K562 (cell line): ENCODE results near the gene RSPH9. TPM values are rescaled to one million over a fixed set of nuclear protein-coding genes. Genes with fewer than 3 reads are reported as not detected.

Experiments
- ATAC-seq: fragments of 200-7000 bp; cut with Tn5 transposase; 3 replicates; pipeline ENCODE4 v1.9.1; 2020; ENCODE audit warnings: moderate library complexity
- BruUV-seq: library from RNA; stranded (reverse); fragments of 400-500 nt; replicated peaks from 2 replicates; lab custom pipeline; 2021; lab: Mats Ljungman, UMichigan
- CTCF ChIA-PET: fragments of 300-600 bp; formaldehyde crosslinking; extraction: SDS; loops from one replicate; lab custom pipeline; 2021; ENCODE audit warnings: low intra/inter-chr PET ratio; lab: Yijun Ruan, JAX
- POLR2A ChIA-PET: fragments of 300-600, 350-650 bp; sonication (Branson Sonifier 250); formaldehyde crosslinking; extraction: SDS; loops from one replicate; lab custom pipeline; 2021; ENCODE audit warnings: antibody characterized with exemption, inconsistent platforms; lab: Yijun Ruan, JAX
- DNase-seq, 4 experiments: peaks; one replicate each; pipeline versions ENCODE4 v3.0.0 to v3.0.0-alpha.2; 2011 to 2018; ENCODE audit warnings: low spot score in 3 of 4, mixed read lengths in 3 of 4; ENCODE audit errors: extremely low read depth in 1 of 4
- FAIRE-seq: peaks from 2 replicates; lab custom pipeline; 2011; peaks lifted over from hg19 to GRCh38; lab: Jason Lieb, UNC
- H2AFZ ChIP-seq: 2 replicates; pipeline ENCODE4 v1.6.0; 2011; ENCODE audit warnings: low read depth, low read length, control low read depth, inconsistent platforms
- H3K27ac ChIP-seq: fragments of 200-600 bp; 3 replicates; pipeline ENCODE4 v1.8.0; 2011; ENCODE audit warnings: low read depth, mild to moderate bottlenecking, control low read depth, inconsistent platforms, low read length, moderate library complexity, mixed read lengths; ENCODE audit errors: extremely low read depth
- H3K27me3 ChIP-seq, 2 experiments: fragments of 300-600 bp in 1 of 2; 2 replicates in 1 of 2; 3 replicates in 1 of 2; pipeline versions ENCODE4 v1.6.0 to v1.8.0; 2011; ENCODE audit warnings: inconsistent platforms in 2 of 2, low read length in 2 of 2, mild to moderate bottlenecking in 1 of 2, mixed read lengths in 1 of 2, moderate library complexity in 1 of 2; ENCODE audit not compliant: control insufficient read depth in 2 of 2, insufficient read depth in 2 of 2
- H3K36me3 ChIP-seq: fragments of 300-600 bp; 3 replicates; pipeline ENCODE4 v1.8.0; 2011; ENCODE audit warnings: mild to moderate bottlenecking, low read length, inconsistent platforms; ENCODE audit not compliant: control insufficient read depth, insufficient read depth
- H3K4me1 ChIP-seq, 2 experiments: fragments of 200-600 bp in 1 of 2; replicated peaks in 1 of 2; 2 replicates in 1 of 2; 3 replicates in 1 of 2; pipeline versions ENCODE4 v1.5.1 to v1.8.0; 2011; ENCODE audit warnings: inconsistent platforms in 2 of 2, low read length in 2 of 2, mild to moderate bottlenecking in 1 of 2, mixed read lengths in 1 of 2, moderate library complexity in 1 of 2; ENCODE audit not compliant: control insufficient read depth in 2 of 2, insufficient read depth in 2 of 2
- H3K4me2 ChIP-seq: 2 replicates; pipeline ENCODE4 v1.6.1; 2011; ENCODE audit warnings: low read length, control low read depth, inconsistent platforms, mixed read lengths; ENCODE audit not compliant: insufficient read depth
- H3K4me3 ChIP-seq: fragments of 200-600 bp; sonication (generic), shearing (Covaris generic); 2 replicates; pipeline ENCODE4 v1.5.1; 2016; ENCODE audit warnings: control low read depth, inconsistent platforms
- H3K79me2 ChIP-seq: fragments of 200-600 bp; 3 replicates; pipeline ENCODE4 v1.8.0; 2011; ENCODE audit warnings: low read length, inconsistent platforms; ENCODE audit not compliant: control insufficient read depth, insufficient read depth
- H3K9ac ChIP-seq, 2 experiments: 2 replicates each; pipeline versions ENCODE4 v1.6.0 to v1.6.1; 2011; ENCODE audit warnings: low read depth in 2 of 2, low read length in 2 of 2, control low read depth in 1 of 2, inconsistent platforms in 1 of 2, mild to moderate bottlenecking in 1 of 2, mixed read lengths in 1 of 2; ENCODE audit not compliant: insufficient read depth in 1 of 2
- H3K9me1 ChIP-seq: one replicate; pipeline ENCODE4 v1.6.0; 2011; ENCODE audit warnings: inconsistent platforms, mild to moderate bottlenecking, low read length, moderate library complexity; ENCODE audit not compliant: control insufficient read depth, insufficient read depth
- H3K9me3 ChIP-seq: replicated peaks from 2 replicates; pipeline ENCODE4 v1.5.1; 2011; ENCODE audit warnings: low read depth, low read length, inconsistent platforms; ENCODE audit not compliant: control insufficient read depth, insufficient read depth
- H4K20me1 ChIP-seq: replicated peaks from 2 replicates; pipeline ENCODE4 v1.6.1; 2011; ENCODE audit warnings: low read length, inconsistent platforms, mixed read lengths; ENCODE audit not compliant: control insufficient read depth, insufficient read depth
- BHLHE40 ChIP-seq: IDR thresholded peaks from 2 replicates; pipeline ENCODE4 v1.6.1; 2011; ENCODE audit warnings: low read length, improper control_type of control experiment
- CTBP1 ChIP-seq: fragments of 450-650 bp; IDR thresholded peaks from 2 replicates; pipeline ENCODE4 v1.6.1; 2016; ENCODE audit warnings: borderline replicate concordance
- MCM5 ChIP-seq: fragments of 450-650 bp; IDR thresholded peaks from 2 replicates; pipeline ENCODE4 v1.6.1; 2016; ENCODE audit warnings: low read depth
- MED1 ChIP-seq: sonication (generic); formaldehyde crosslinking; IDR thresholded peaks from 2 replicates; pipeline ENCODE4 v1.8.1; 2023; ENCODE audit warnings: missing genetic modification reagents, borderline replicate concordance
- NFIC ChIP-seq: fragments of 450-650 bp; IDR thresholded peaks from 2 replicates; pipeline ENCODE4 v1.6.1; 2017; ENCODE audit warnings: mild to moderate bottlenecking, inconsistent platforms
- PRDM10 ChIP-seq: fragments of 450-650 bp; IDR thresholded peaks from 2 replicates; pipeline ENCODE4 v1.6.1; 2018; ENCODE audit not compliant: partially characterized antibody
- RERE ChIP-seq: sonication (generic); formaldehyde crosslinking; IDR thresholded peaks from 2 replicates; pipeline ENCODE4 v1.8.0; 2023; ENCODE audit warnings: missing genetic modification reagents, mild to moderate bottlenecking, borderline replicate concordance
- SPI1 ChIP-seq: IDR thresholded peaks from 2 replicates; pipeline ENCODE4 v1.6.1; 2011; ENCODE audit warnings: low read depth, low read length, control low read depth, borderline replicate concordance
- WGBS: fragments of 100-300 bp; shearing (Covaris generic); methylation state at CpG from one replicate; pipeline ENCODE4 v1.1.6; 2016; ENCODE audit warnings: low coverage, mixed read lengths; ENCODE audit not compliant: insufficient coverage; ENCODE audit errors: missing lambda C conversion rate; 5-methylcytosine and 5-hydroxymethylcytosine counted together
- in situ Hi-C: fragments of 300-500 bp; cut with MboI; formaldehyde crosslinking; loops from 4 replicates; pipeline ENCODE4 v1.15.0; 2018; ENCODE audit warnings: inconsistent platforms, mixed read lengths
- intact Hi-C: fragments of 100-400 bp; cut with micrococcal nuclease; formaldehyde crosslinking; loops from 2 replicates; pipeline ENCODE4 v1.14.2; 2022
- polyA plus RNA-seq, 8 experiments: library from polyadenylated mRNA; depleted of rRNA in 4 of 8; stranded (reverse) in 5 of 8; unstranded in 3 of 8; fragments of >200 nt; fragmentation: Nextera tagmentation in 2 of 8; fragmentation: Illumina TruSeq in 1 of 8; extraction: Ambion mirVana in 2 of 8; extraction: Trizol in 1 of 8; gene quantifications; 2 replicates each; pipeline versions ENCODE4 v1.2.1 to v1.2.3, GENCODE V29; 2011 to 2014; ENCODE audit warnings: inconsistent platforms in 1 of 8, missing spikeins in 1 of 8
- total RNA-seq, 7 experiments: library from RNA; depleted of rRNA in 6 of 7; stranded (reverse); fragments of >200 nt in 6 of 7; fragmentation: Illumina TruSeq in 2 of 7; extraction: Trizol in 2 of 7; gene quantifications; 2 replicates each; pipeline versions ENCODE4 v1.2.1 to v1.2.3, GENCODE V29; 2011 to 2021; ENCODE audit warnings: low replicate concordance in 1 of 7

RSPH9 gene
- total and polyA plus RNA-seq, 9 of the 15 experiments (the other 6 are each of a cell fraction or from before 2014, with no cell fraction given), result 0.05 to 0.60 (median 0.39) TPM; not detected in 6

- Histone ChIP-seq H3K27ac (no peak overlapping the region), H3K4me1 (peaks cover 13 to 33% of the 10 kb centered on the region in 2 experiments), H3K9ac (peak overlapping the region in 1 of 2 experiments; percentile 16; a peak in 1 of 4 replicates), H2AFZ (peak overlapping the region; percentile 66), H3K4me2 (no peak overlapping the region), H4K20me1 (no peaks in the 10 kb centered on the region), H3K4me3 (no peak overlapping the region), H3K27me3 (no peaks in the 10 kb centered on the region), H3K9me3 (no peaks in the 10 kb centered on the region), H3K79me2 (no peaks in the 10 kb centered on the region), H3K36me3 (no peaks in the 10 kb centered on the region), H3K9me1 (no peaks in the 10 kb centered on the region)
- CTCF ChIA-PET, result interaction anchor here (0.7 kb wide), 1 partner anchor 182 kb away, joined by 4 read pairs; the partner anchor contains the start of genes POLR1C and YIPF3
- BruUV-seq, result no TSS peak
- intact Hi-C loops, result no loop called here
- FAIRE-seq (no peak), DNase-seq (no peak), ATAC-seq (no peak)
- WGBS, result 32% methylated on average over 8 of the region's 8 CpGs
- in situ Hi-C loops, result no loop called here
- 0 out of 2 replicates have a peak, but pooled peaks have one; percentile 35 for TF ChIP-seq BHLHE40
- TF ChIP-seq MED1, result no peak
- peak; percentile 78; the same call in 1 of the 2 replicates for TF ChIP-seq SPI1
- TF ChIP-seq RERE, result 0 out of 2 replicates have a peak, but pooled peaks have one; percentile 15
- 0 out of 2 replicates have a peak, but pooled peaks have one; percentile 19 for TF ChIP-seq CTBP1
- no peak for TF ChIP-seq MCM5
- peak; percentile 68 for TF ChIP-seq NFIC
- TF ChIP-seq PRDM10, result peak; percentile 85
- POLR2A ChIA-PET, result interaction anchor here (0.7 to 1.3 kb wide), 4 partner anchors 11 to 83 kb away, joined by 3 to 6 read pairs (median 4); no protein-coding TSS in a partner anchor
These were observed 53.9 kb downstream of the RSPH9 start for GRCh38 chr6:43698584-43699349.
